Measurements from ENCODE around the gene PDE4D.

The PDE4D gene

DNA sequence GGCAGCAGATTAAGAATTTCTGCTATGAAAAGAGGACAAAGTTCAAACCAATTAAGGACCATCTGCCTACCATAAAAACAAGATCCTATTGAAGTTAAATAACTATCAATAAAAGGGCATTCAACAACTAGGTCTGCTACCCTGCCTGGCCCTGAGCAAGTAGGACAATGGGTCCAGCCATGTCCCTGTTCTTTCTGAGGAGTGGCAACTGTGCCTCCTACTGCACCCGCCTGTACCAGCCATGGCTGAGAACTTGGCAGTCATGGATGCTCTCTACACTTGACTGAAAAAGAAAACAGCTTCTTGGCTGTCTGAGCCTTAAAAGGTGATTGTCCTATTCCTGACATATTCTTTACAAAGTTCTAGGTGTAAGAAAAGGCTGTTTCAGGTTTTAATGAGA, 652.4 kb downstream of the PDE4D start:
- Histone ChIP-seq H3K4me3 (ENCODE audit: insufficient read length, low read depth) (no peak overlapping the region), H3K36me3 (ENCODE audit: insufficient read depth, insufficient read length, low read length) (no peaks in the 10 kb centered on the region), H3K27me3 (ENCODE audit: insufficient read depth, insufficient read length) (no peaks in the 10 kb centered on the region), H3K9me3 (ENCODE audit: insufficient read depth, low read length) (no peaks in the 10 kb centered on the region), H3K4me1 (ENCODE audit: insufficient read depth, insufficient read length) (no peaks in the 10 kb centered on the region), H3K9ac (ENCODE audit: insufficient read length, low read depth) (no peak overlapping the region)
- no peak for DNase-seq (ENCODE audit: low read depth, low spot score)
- TF ChIP-seq SUZ12 (IDR thresholded peaks at IDR 0.05; ENCODE audit: extremely low read depth, insufficient read depth, insufficient read length) (no peak), ZNF274 (IDR thresholded peaks at IDR 0.05; ENCODE audit: low read depth, low read length) (no peak), YY1 (IDR thresholded peaks at IDR 0.05; ENCODE audit: insufficient read depth, insufficient read length) (no peak)

DNA sequence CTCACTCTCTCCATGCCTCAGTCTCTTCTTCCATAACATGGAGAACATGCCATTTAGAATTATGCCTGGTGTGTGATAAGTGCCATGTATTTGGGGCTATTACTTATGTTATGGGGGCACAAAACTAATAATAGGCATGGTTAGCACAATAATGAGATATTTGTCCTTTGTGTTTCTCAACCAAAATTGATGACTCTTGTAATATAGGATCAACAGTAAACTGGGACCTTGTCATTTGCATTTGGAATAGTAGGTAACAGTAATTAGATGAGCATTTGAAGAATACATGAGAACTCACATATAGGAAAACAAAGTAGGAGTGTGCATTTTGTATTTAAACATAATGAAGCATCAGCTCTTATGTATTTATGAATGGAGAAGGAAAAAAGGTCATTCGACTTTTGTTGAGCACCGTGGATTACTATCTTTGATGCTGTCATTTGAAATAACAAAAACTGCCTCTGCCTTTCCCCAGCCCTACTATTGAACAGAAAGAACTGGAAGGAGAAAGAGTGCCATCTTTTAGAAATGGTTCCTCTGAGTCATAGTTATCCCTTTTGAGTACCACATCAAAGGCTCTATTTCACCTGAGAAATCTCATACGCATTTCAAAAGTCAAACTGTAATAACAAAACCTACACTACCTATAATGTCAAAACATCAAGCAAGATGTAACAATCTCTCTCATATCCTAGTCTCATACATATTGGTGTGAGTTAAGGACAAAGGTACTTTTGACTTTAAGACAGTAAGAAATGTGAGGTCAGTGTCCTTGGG, 655.2 kb downstream of the PDE4D start:
- H3K4me3 ChIP-seq (ENCODE audit: insufficient read length, low read depth) = no peak overlapping the region
- H3K9ac ChIP-seq (ENCODE audit: insufficient read length, low read depth) = no peak overlapping the region
- H3K4me1 ChIP-seq (ENCODE audit: insufficient read depth, insufficient read length) = no peaks in the 10 kb centered on the region
- no peaks in the 10 kb centered on the region for H3K27me3 ChIP-seq (ENCODE audit: insufficient read depth, insufficient read length)
- TF ChIP-seq YY1 (IDR thresholded peaks at IDR 0.05; ENCODE audit: insufficient read depth, insufficient read length) = no peak
- no peak for TF ChIP-seq ZNF274 (IDR thresholded peaks at IDR 0.05; ENCODE audit: low read depth, low read length)
- TF ChIP-seq SUZ12 (IDR thresholded peaks at IDR 0.05; ENCODE audit: extremely low read depth, insufficient read depth, insufficient read length) = no peak
- no peaks in the 10 kb centered on the region for H3K9me3 ChIP-seq (ENCODE audit: insufficient read depth, low read length)
- H3K36me3 ChIP-seq (ENCODE audit: insufficient read depth, insufficient read length, low read length) = no peaks in the 10 kb centered on the region
- DNase-seq (ENCODE audit: low read depth, low spot score) = no peak

DNA sequence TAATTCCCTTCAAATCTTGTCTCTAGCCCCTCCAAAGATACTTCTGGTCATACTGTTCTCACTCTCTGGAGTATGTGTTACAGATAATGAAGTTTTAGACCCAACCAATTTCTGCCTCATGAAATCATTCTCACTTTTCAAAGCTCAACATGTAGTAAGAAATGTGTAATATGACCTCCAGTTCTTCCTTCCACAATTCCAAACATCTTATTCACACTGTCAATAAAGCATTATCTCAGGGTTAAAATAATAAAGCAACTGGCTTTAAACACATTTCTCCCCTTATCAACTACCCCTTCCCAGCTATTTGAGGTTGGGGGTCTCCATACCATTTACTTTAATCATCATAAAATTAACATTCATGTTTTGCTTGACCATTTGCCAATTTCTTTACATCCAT, 656.5 kb downstream of the PDE4D start:
- Histone ChIP-seq H3K9me3 (ENCODE audit: insufficient read depth, low read length) (no peaks in the 10 kb centered on the region), H3K27me3 (ENCODE audit: insufficient read depth, insufficient read length) (no peaks in the 10 kb centered on the region), H3K36me3 (ENCODE audit: insufficient read depth, insufficient read length, low read length) (no peaks in the 10 kb centered on the region), H3K4me3 (ENCODE audit: insufficient read length, low read depth) (no peak overlapping the region), H3K9ac (ENCODE audit: insufficient read length, low read depth) (no peak overlapping the region), H3K4me1 (ENCODE audit: insufficient read depth, insufficient read length) (no peaks in the 10 kb centered on the region)
- no peak for DNase-seq (ENCODE audit: low read depth, low spot score)
- TF ChIP-seq YY1 (IDR thresholded peaks at IDR 0.05; ENCODE audit: insufficient read depth, insufficient read length) (no peak), ZNF274 (IDR thresholded peaks at IDR 0.05; ENCODE audit: low read depth, low read length) (no peak), SUZ12 (IDR thresholded peaks at IDR 0.05; ENCODE audit: extremely low read depth, insufficient read depth, insufficient read length) (no peak)

DNA sequence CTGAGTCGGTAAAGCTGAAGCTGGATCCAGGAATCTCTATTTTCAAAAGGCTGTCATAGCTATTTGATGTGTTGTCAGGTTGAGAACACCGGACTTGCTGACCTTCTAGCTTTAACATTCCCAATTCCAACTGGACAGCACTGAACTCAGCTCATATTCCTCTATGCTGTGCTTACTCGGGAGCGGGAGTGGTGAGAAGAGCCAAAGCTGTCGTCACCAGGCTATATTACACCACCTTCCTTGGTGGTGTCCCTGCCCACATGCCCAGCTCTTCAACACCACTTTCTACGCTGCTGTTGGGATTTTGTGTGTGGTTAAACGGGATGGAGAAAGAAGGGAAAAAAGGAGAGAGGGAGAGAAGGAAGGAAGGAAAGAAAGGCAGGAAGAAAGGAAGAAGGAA, 657.1 kb downstream of the PDE4D start:
- no peaks in the 10 kb centered on the region for H3K4me1 ChIP-seq (ENCODE audit: insufficient read depth, insufficient read length)

DNA sequence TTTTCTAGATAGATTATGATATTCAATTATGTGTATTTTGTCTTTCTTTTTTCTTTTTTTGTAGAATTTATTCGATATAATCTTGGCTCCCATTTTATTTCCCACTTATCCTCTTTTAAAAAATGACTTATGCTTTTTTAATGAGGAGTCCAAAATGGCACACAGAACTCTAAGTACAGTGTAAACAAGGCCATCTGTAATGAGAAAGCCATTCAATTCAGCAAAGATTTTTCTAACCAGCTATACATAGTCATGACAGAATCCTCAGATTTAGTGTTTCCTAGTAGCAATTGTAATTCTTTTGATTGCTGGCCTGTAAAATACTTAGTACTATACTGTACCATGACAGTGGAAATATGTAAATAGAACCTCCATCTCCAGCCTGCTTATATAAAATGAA, 659.3 kb downstream of the PDE4D start:
- no peak overlapping the region for H3K9ac ChIP-seq (ENCODE audit: insufficient read length, low read depth)
- TF ChIP-seq YY1 (IDR thresholded peaks at IDR 0.05; ENCODE audit: insufficient read depth, insufficient read length) (no peak), SUZ12 (IDR thresholded peaks at IDR 0.05; ENCODE audit: extremely low read depth, insufficient read depth, insufficient read length) (no peak), ZNF274 (IDR thresholded peaks at IDR 0.05; ENCODE audit: low read depth, low read length) (no peak)
- no peak overlapping the region for H3K4me3 ChIP-seq (ENCODE audit: insufficient read length, low read depth)
- DNase-seq (ENCODE audit: low read depth, low spot score) = no peak
- no peaks in the 10 kb centered on the region for H3K4me1 ChIP-seq (ENCODE audit: insufficient read depth, insufficient read length)
- no peaks in the 10 kb centered on the region for H3K27me3 ChIP-seq (ENCODE audit: insufficient read depth, insufficient read length)
- no peaks in the 10 kb centered on the region for H3K36me3 ChIP-seq (ENCODE audit: insufficient read depth, insufficient read length, low read length)
- no peaks in the 10 kb centered on the region for H3K9me3 ChIP-seq (ENCODE audit: insufficient read depth, low read length)

More for the DNA sequence above, 657.1 kb downstream of the PDE4D start:
- Histone ChIP-seq H3K4me3 (ENCODE audit: insufficient read length, low read depth) (no peak overlapping the region), H3K9ac (ENCODE audit: insufficient read length, low read depth) (no peak overlapping the region), H3K27me3 (ENCODE audit: insufficient read depth, insufficient read length) (no peaks in the 10 kb centered on the region), H3K36me3 (ENCODE audit: insufficient read depth, insufficient read length, low read length) (no peaks in the 10 kb centered on the region), H3K9me3 (ENCODE audit: insufficient read depth, low read length) (no peaks in the 10 kb centered on the region)
- no peak for DNase-seq (ENCODE audit: low read depth, low spot score)
- TF ChIP-seq SUZ12 (IDR thresholded peaks at IDR 0.05; ENCODE audit: extremely low read depth, insufficient read depth, insufficient read length) = no peak
- no peak for TF ChIP-seq ZNF274 (IDR thresholded peaks at IDR 0.05; ENCODE audit: low read depth, low read length)
- no peak for TF ChIP-seq YY1 (IDR thresholded peaks at IDR 0.05; ENCODE audit: insufficient read depth, insufficient read length)

DNA sequence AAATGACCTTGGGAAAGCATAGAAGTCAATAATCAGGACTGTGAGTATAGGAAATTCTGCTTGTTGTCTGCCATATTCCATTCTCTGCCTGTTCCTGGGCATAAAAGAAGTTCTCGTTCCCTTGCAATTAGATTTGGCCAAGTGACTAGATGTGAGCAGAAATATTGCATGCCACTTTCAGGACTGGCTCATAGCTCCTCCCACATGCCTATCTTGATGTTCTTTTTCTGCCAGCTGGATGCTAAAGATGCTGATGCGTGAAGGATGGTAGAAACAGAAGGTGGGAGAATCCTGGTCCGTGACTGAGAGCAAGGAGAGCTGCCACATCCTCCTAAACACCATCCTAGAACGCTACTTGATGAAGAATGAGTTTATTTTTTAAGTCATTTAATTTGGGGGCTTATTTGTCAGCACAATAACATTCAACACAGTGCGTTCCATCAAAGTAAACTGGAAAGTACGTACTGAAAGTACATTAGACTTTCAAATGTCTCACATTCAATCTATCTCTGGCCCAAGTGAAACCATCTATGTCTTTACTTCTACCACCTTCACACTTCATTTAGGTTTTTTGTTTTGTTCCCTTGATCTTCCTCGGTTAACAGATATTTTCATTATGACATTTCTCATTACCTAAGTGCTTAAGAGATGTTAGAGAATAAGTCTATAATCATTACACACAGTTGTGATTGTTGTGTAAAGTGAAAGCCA, 662.1 kb downstream of the PDE4D start:
- H3K9me3 ChIP-seq (ENCODE audit: insufficient read depth, low read length) = no peaks in the 10 kb centered on the region
- no peaks in the 10 kb centered on the region for H3K4me1 ChIP-seq (ENCODE audit: insufficient read depth, insufficient read length)
- no peak for DNase-seq (ENCODE audit: low read depth, low spot score)
- H3K27me3 ChIP-seq (ENCODE audit: insufficient read depth, insufficient read length) = no peaks in the 10 kb centered on the region
- no peak for TF ChIP-seq YY1 (IDR thresholded peaks at IDR 0.05; ENCODE audit: insufficient read depth, insufficient read length)
- no peak for TF ChIP-seq SUZ12 (IDR thresholded peaks at IDR 0.05; ENCODE audit: extremely low read depth, insufficient read depth, insufficient read length)
- TF ChIP-seq ZNF274 (IDR thresholded peaks at IDR 0.05; ENCODE audit: low read depth, low read length) = no peak
- no peak overlapping the region for H3K4me3 ChIP-seq (ENCODE audit: insufficient read length, low read depth)
- no peak overlapping the region for H3K9ac ChIP-seq (ENCODE audit: insufficient read length, low read depth)
- no peaks in the 10 kb centered on the region for H3K36me3 ChIP-seq (ENCODE audit: insufficient read depth, insufficient read length, low read length)

All from NT2/D1 (cell line).